Measurements from ENCODE around the gene GALNT15. TPM values are rescaled to one million over a fixed set of nuclear protein-coding genes. Genes with fewer than 3 reads are reported as not detected.

Gene GALNT15
- total and polyA plus RNA-seq, 2 donors (not counting 1 experiment from before 2014, with no cell fraction given): 10.7 to 37.7 TPM

DNA sequence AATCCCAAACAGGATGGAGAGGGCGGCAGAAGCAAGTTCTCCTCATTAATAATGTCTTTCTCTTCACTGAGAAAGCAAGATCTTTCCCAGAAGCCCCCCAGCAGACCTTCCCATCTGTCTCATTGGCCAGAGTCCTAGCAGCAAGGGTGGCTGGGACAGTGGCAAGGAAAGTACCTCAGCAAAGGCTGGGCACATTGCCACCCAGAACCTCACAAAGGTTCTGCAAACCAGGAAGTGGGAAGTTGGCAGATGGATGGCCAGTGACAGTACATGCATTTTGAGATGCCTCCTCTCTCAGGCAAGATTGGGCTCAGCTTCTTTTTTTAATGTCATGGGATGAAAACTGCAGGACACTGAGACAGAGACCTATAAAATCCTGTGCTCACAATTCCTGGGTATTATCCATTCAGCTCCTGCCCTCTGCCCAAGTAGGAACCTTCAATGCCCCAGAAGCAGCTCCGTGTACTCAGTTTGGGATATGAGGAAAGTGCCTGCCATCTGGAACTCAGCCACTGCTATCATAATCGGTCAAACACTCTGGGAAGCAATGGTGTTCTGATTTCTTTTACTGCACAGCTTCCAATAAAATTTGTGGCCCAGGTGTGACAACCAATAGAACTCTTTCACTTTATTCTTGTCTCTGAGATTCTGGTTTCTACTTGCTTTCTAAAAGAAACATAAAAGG, 64.7 kb downstream of the GALNT15 start:
- Histone ChIP-seq H3K36me3 (ENCODE audit: control insufficient read depth, insufficient read depth, low read length) (no peaks in the 10 kb centered on the region), H3K79me2 (ENCODE audit: control insufficient read depth, insufficient read depth, low read length) (no peaks in the 10 kb centered on the region), H3K9ac (ENCODE audit: insufficient read depth, low read length) (no peak overlapping the region), H3K27ac (ENCODE audit: insufficient read depth, low read length) (no peak overlapping the region), H3K4me1 (ENCODE audit: control insufficient read depth, extremely low read depth, insufficient read depth, low read length) (peaks cover 11% of the 10 kb centered on the region), H3K4me2 (ENCODE audit: extremely low read depth, insufficient read depth, low read length) (no peak overlapping the region), H2AFZ (ENCODE audit: low read length) (no peak overlapping the region), H4K20me1 (ENCODE audit: control insufficient read depth, extremely low read depth, insufficient read depth, low read length) (no peaks in the 10 kb centered on the region), H3K4me3 (replicated peaks in 1 of 4; ENCODE audit: control extremely low read depth in 1 of 4, insufficient read depth in 1 of 4, low read depth in 3 of 4, low read length in 4 of 4) (no peak overlapping the region), H3K27me3 (ENCODE audit: control insufficient read depth, insufficient read depth, low read length) (no peaks in the 10 kb centered on the region), H3K9me3 (ENCODE audit: control insufficient read depth, insufficient read depth, low read depth, low read length) (no peaks in the 10 kb centered on the region)
- peak in 1 of 2 donors; percentile 28 for DNase-seq (ENCODE audit: low read depth in 2 of 2)
- no peak for TF ChIP-seq EZH2 (IDR thresholded peaks at IDR 0.05; ENCODE audit: low read length, missing control alignments)
- TF ChIP-seq, protein P1, sequence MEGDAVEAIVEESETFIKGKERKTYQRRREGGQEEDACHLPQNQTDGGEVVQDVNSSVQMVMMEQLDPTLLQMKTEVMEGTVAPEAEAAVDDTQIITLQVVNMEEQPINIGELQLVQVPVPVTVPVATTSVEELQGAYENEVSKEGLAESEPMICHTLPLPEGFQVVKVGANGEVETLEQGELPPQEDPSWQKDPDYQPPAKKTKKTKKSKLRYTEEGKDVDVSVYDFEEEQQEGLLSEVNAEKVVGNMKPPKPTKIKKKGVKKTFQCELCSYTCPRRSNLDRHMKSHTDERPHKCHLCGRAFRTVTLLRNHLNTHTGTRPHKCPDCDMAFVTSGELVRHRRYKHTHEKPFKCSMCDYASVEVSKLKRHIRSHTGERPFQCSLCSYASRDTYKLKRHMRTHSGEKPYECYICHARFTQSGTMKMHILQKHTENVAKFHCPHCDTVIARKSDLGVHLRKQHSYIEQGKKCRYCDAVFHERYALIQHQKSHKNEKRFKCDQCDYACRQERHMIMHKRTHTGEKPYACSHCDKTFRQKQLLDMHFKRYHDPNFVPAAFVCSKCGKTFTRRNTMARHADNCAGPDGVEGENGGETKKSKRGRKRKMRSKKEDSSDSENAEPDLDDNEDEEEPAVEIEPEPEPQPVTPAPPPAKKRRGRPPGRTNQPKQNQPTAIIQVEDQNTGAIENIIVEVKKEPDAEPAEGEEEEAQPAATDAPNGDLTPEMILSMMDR (conservative IDR thresholded peaks at IDR 0.05 in 1 of 2, IDR thresholded peaks at IDR 0.05 in 1 of 2; ENCODE audit: low read depth in 1 of 2, low read length in 2 of 2): no peak

DNA sequence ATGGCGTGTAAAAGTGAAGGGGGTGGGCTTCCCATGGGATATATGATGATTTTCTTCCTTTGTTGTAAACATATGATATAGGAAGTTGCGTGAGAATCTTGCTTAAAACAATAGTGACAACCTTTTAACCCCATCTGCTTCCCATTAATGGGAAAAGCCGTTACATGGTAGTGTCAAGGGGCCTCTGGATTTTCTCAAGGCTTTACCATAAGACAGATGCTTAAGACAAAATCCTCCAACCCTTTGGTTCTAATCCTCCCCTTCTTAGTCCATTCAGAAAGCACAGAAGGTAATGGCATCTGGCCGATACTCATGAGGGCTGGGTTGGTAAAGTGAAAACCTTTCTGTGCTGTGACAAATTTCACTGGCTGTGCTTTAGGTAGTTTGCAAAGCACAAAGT, 65.3 kb downstream of the GALNT15 start:
- H4K20me1 ChIP-seq (ENCODE audit: control insufficient read depth, extremely low read depth, insufficient read depth, low read length): no peaks in the 10 kb centered on the region
- peaks cover 13% of the 10 kb centered on the region for H3K4me1 ChIP-seq (ENCODE audit: control insufficient read depth, extremely low read depth, insufficient read depth, low read length)
- no peak overlapping the region for H3K4me2 ChIP-seq (ENCODE audit: extremely low read depth, insufficient read depth, low read length)
- H3K9me3 ChIP-seq (ENCODE audit: control insufficient read depth, insufficient read depth, low read depth, low read length): no peaks in the 10 kb centered on the region
- no peak overlapping the region for H2AFZ ChIP-seq (ENCODE audit: low read length)
- peak in 1 of 2 donors; percentile 44 for DNase-seq (ENCODE audit: low read depth in 2 of 2)
- no peak overlapping the region for H3K4me3 ChIP-seq (replicated peaks in 1 of 4; ENCODE audit: control extremely low read depth in 1 of 4, insufficient read depth in 1 of 4, low read depth in 3 of 4, low read length in 4 of 4)
- no peaks in the 10 kb centered on the region for H3K27me3 ChIP-seq (ENCODE audit: control insufficient read depth, insufficient read depth, low read length)
- H3K27ac ChIP-seq (ENCODE audit: insufficient read depth, low read length): no peak overlapping the region
- H3K79me2 ChIP-seq (ENCODE audit: control insufficient read depth, insufficient read depth, low read length): no peaks in the 10 kb centered on the region
- TF ChIP-seq, protein P1 (conservative IDR thresholded peaks at IDR 0.05 in 1 of 2, IDR thresholded peaks at IDR 0.05 in 1 of 2; ENCODE audit: low read depth in 1 of 2, low read length in 2 of 2): no peak
- no peak for TF ChIP-seq EZH2 (IDR thresholded peaks at IDR 0.05; ENCODE audit: low read length, missing control alignments)
- no peaks in the 10 kb centered on the region for H3K36me3 ChIP-seq (ENCODE audit: control insufficient read depth, insufficient read depth, low read length)
- no peak overlapping the region for H3K9ac ChIP-seq (ENCODE audit: insufficient read depth, low read length)

DNA sequence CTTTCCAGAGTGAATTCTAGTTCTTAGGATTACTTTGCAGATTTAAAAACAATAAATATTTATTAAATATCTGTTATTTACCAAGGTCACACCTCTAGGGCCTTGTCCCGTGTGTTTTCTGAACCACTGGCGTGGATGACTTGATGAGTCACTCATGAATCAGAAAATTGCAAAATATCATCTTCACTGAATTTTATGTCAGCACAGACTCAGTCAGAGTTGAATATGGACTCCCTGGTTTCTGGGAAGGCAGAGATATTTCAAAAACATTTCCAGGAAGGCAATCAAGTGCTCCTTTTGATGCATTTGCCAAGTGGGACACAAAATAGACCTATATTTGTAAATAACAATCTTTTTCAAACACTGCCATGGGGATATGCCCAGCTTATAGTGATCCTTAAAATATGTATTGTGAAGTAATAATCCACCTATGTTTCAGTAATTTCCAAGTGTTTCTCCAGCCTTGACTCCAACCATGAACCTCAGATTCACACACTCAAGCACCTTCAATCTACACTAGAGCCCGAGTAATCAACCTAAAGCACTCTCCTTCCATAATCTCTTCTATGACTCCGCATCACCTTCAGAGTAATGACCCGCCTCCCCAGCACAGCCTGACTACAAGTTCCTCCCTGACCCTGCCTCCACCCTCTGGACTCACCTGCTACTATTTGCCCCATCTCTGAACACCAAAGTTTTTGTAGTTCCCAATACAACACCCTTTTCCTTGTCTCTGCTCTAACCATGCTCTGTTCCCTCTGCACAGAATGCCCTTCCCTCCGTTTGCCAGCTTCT, 65.9 kb downstream of the GALNT15 start:
- no peaks in the 10 kb centered on the region for H3K36me3 ChIP-seq (ENCODE audit: control insufficient read depth, insufficient read depth, low read length)

More for the DNA sequence above, 65.9 kb downstream of the GALNT15 start:
- Histone ChIP-seq H3K4me3 (replicated peaks in 1 of 4; ENCODE audit: control extremely low read depth in 1 of 4, insufficient read depth in 1 of 4, low read depth in 3 of 4, low read length in 4 of 4) (no peak overlapping the region), H4K20me1 (ENCODE audit: control insufficient read depth, extremely low read depth, insufficient read depth, low read length) (no peaks in the 10 kb centered on the region), H3K27ac (ENCODE audit: insufficient read depth, low read length) (no peak overlapping the region), H3K79me2 (ENCODE audit: control insufficient read depth, insufficient read depth, low read length) (no peaks in the 10 kb centered on the region), H3K9ac (ENCODE audit: insufficient read depth, low read length) (no peak overlapping the region), H3K27me3 (ENCODE audit: control insufficient read depth, insufficient read depth, low read length) (no peaks in the 10 kb centered on the region), H3K4me1 (ENCODE audit: control insufficient read depth, extremely low read depth, insufficient read depth, low read length) (peaks cover 13% of the 10 kb centered on the region), H3K4me2 (ENCODE audit: extremely low read depth, insufficient read depth, low read length) (no peak overlapping the region), H3K9me3 (ENCODE audit: control insufficient read depth, insufficient read depth, low read depth, low read length) (no peaks in the 10 kb centered on the region), H2AFZ (ENCODE audit: low read length) (no peak overlapping the region)
- peak; percentile 50 to 86 for DNase-seq (ENCODE audit: low read depth in 2 of 2)
- TF ChIP-seq, protein P1 (conservative IDR thresholded peaks at IDR 0.05 in 1 of 2, IDR thresholded peaks at IDR 0.05 in 1 of 2; ENCODE audit: low read depth in 1 of 2, low read length in 2 of 2): no peak
- no peak for TF ChIP-seq EZH2 (IDR thresholded peaks at IDR 0.05; ENCODE audit: low read length, missing control alignments)

Measured in fibroblast of lung (primary cell).